IMR-90 (cell line): ENCODE measurements around the gene CMTM5. TPM values are rescaled to one million over a fixed set of nuclear protein-coding genes. Genes with fewer than 3 reads are reported as not detected.

Experiments used
- ATAC-seq: fragments of 200-7000 bp; cut with Tn5 transposase; 2 replicates; pipeline ENCODE4 v1.9.1; 2020; ENCODE audit warnings: low read depth, mild to moderate bottlenecking, moderate library complexity
- BruUV-seq: library from RNA; stranded (reverse); fragments of 400-500 nt; replicated peaks from 2 replicates; lab custom pipeline; 2021; lab: Mats Ljungman, UMichigan
- CTCF ChIA-PET: fragments of 300-600 bp; formaldehyde crosslinking; extraction: SDS; loops from one replicate; lab custom pipeline; 2021; ENCODE audit warnings: antibody characterized with exemption; lab: Yijun Ruan, JAX
- POLR2A ChIA-PET: fragments of 300-600 bp; sonication (Branson Sonifier 250); formaldehyde crosslinking; loops from one replicate; lab custom pipeline; 2022; ENCODE audit warnings: antibody characterized with exemption; ENCODE audit not compliant: unreplicated experiment; lab: Charles Lee
- DNase-seq: peaks from one replicate; pipeline ENCODE4 v3.0.0; 2013
- H2AFZ ChIP-seq: replicated peaks from 2 replicates; pipeline ENCODE3; 2013; ENCODE audit warnings: low read length, mild to moderate bottlenecking; ENCODE audit not compliant: poor library complexity
- H2AK5ac ChIP-seq: 2 replicates; pipeline ENCODE4 v1.6.1; 2013; ENCODE audit warnings: low read depth, low read length, inconsistent platforms
- H2AK9ac ChIP-seq: replicated peaks from 2 replicates; pipeline ENCODE3; 2013; ENCODE audit warnings: mild to moderate bottlenecking, low read depth, low read length, moderate library complexity; ENCODE audit not compliant: poor library complexity
- H2BK120ac ChIP-seq: 2 replicates; pipeline ENCODE4 v1.6.1; 2013; ENCODE audit warnings: low read depth, low read length, inconsistent platforms
- H2BK15ac ChIP-seq: 3 replicates; pipeline ENCODE4 v1.6.1; 2013; ENCODE audit warnings: low read depth, low read length, inconsistent platforms
- H2BK20ac ChIP-seq: 2 replicates; pipeline ENCODE4 v1.6.1; 2013; ENCODE audit warnings: low read depth, mild to moderate bottlenecking, inconsistent platforms, low read length, moderate library complexity
- H2BK5ac ChIP-seq: 2 replicates; pipeline ENCODE4 v1.6.1; 2013; ENCODE audit warnings: mild to moderate bottlenecking, low read depth, low read length, inconsistent platforms; ENCODE audit not compliant: poor library complexity, severe bottlenecking
- H3K14ac ChIP-seq: replicated peaks from 2 replicates; pipeline ENCODE4 v1.6.1; 2013; ENCODE audit warnings: low read depth, low read length, inconsistent platforms
- H3K18ac ChIP-seq: 2 replicates; pipeline ENCODE4 v1.6.1; 2013; ENCODE audit warnings: low read depth, low read length, control low read depth
- H3K23ac ChIP-seq: 2 replicates; pipeline ENCODE4 v1.6.1; 2013; ENCODE audit warnings: low read depth, low read length, inconsistent platforms
- H3K27ac ChIP-seq: 2 replicates; pipeline ENCODE4 v1.5.1; 2013; ENCODE audit warnings: mild to moderate bottlenecking, control low read depth, low read length; ENCODE audit not compliant: insufficient read depth
- H3K27me3 ChIP-seq: 2 replicates; pipeline ENCODE4 v1.6.1; 2013; ENCODE audit warnings: low read length; ENCODE audit not compliant: control insufficient read depth, insufficient read depth
- H3K36me3 ChIP-seq: 2 replicates; pipeline ENCODE4 v1.6.1; 2013; ENCODE audit warnings: low read length, mixed read lengths; ENCODE audit not compliant: control insufficient read depth, insufficient read depth
- H3K4ac ChIP-seq: 2 replicates; pipeline ENCODE4 v1.6.1; 2013; ENCODE audit warnings: low read depth, low read length, inconsistent platforms
- H3K4me1 ChIP-seq: 2 replicates; pipeline ENCODE4 v1.6.1; 2013; ENCODE audit warnings: low read length, mixed read lengths; ENCODE audit not compliant: control insufficient read depth, insufficient read depth
- H3K4me2 ChIP-seq: 2 replicates; pipeline ENCODE4 v1.6.1; 2013; ENCODE audit warnings: low read depth, mild to moderate bottlenecking, control low read depth, low read length, moderate library complexity
- H3K4me3 ChIP-seq: 2 replicates; pipeline ENCODE4 v1.5.1; 2013; ENCODE audit warnings: low read depth, mild to moderate bottlenecking, control low read depth, low read length, moderate library complexity; ENCODE audit not compliant: insufficient read depth
- H3K56ac ChIP-seq: 2 replicates; pipeline ENCODE4 v1.6.1; 2013; ENCODE audit warnings: low read length, inconsistent platforms; ENCODE audit not compliant: insufficient read depth; ENCODE audit errors: extremely low read depth
- H3K79me1 ChIP-seq, 2 experiments: 2 replicates each; pipeline ENCODE4 v1.6.1; 2013; ENCODE audit warnings: low read length in 2 of 2, inconsistent platforms in 1 of 2, low read depth in 1 of 2
- H3K9ac ChIP-seq: 2 replicates; pipeline ENCODE4 v1.6.1; 2013; ENCODE audit warnings: low read depth, low read length, control low read depth
- H3K9me1 ChIP-seq: 2 replicates; pipeline ENCODE4 v1.6.1; 2013; ENCODE audit warnings: low read length, inconsistent platforms; ENCODE audit not compliant: insufficient read depth
- H3K9me3 ChIP-seq: 2 replicates; pipeline ENCODE4 v1.6.1; 2013; ENCODE audit warnings: low read length; ENCODE audit not compliant: control insufficient read depth, insufficient read depth
- H4K20me1 ChIP-seq: 2 replicates; pipeline ENCODE4 v1.6.1; 2013; ENCODE audit warnings: low read length, inconsistent platforms; ENCODE audit not compliant: insufficient read depth
- H4K5ac ChIP-seq: 2 replicates; pipeline ENCODE4 v1.6.1; 2013; ENCODE audit warnings: mild to moderate bottlenecking, low read depth, low read length, control low read depth
- H4K8ac ChIP-seq, 2 experiments: 2 replicates each; pipeline ENCODE4 v1.6.1; 2013; ENCODE audit warnings: low read depth in 2 of 2, low read length in 2 of 2, control low read depth in 1 of 2, inconsistent platforms in 1 of 2
- H4K91ac ChIP-seq: 2 replicates; pipeline ENCODE4 v1.6.1; 2013; ENCODE audit warnings: low read depth, low read length, inconsistent platforms; ENCODE audit not compliant: insufficient read depth
- BHLHE40 ChIP-seq: fragments of 150-350 bp; IDR thresholded peaks from 2 replicates; pipeline ENCODE4 v1.6.1; 2016; ENCODE audit warnings: mild to moderate bottlenecking, low read depth, low read length
- CEBPB ChIP-seq: IDR thresholded peaks from 2 replicates; pipeline ENCODE4 v1.6.1; 2012; ENCODE audit warnings: low read depth, low read length, improper control_type of control experiment
- CHD1 ChIP-seq: IDR thresholded peaks from 2 replicates; pipeline ENCODE4 v1.6.1; 2012; ENCODE audit warnings: low read depth, low read length, improper control_type of control experiment
- FOS ChIP-seq: fragments of 150-350 bp; IDR thresholded peaks from 2 replicates; pipeline ENCODE4 v1.6.1; 2016; ENCODE audit warnings: low read depth, low read length
- MAFK ChIP-seq: IDR thresholded peaks from 2 replicates; pipeline ENCODE4 v1.6.1; 2012; ENCODE audit warnings: low read depth, low read length, improper control_type of control experiment
- MAZ ChIP-seq: IDR thresholded peaks from 2 replicates; pipeline ENCODE4 v1.6.1; 2012; ENCODE audit warnings: low read depth, mild to moderate bottlenecking, low read length, improper control_type of control experiment, moderate library complexity, borderline replicate concordance
- MXI1 ChIP-seq: IDR thresholded peaks from 2 replicates; pipeline ENCODE4 v1.6.1; 2012; ENCODE audit warnings: low read depth, mild to moderate bottlenecking, low read length, moderate library complexity, borderline replicate concordance
- NFE2L2 ChIP-seq: fragments of 150-350 bp; IDR thresholded peaks from 2 replicates; pipeline ENCODE4 v1.6.1; 2016; ENCODE audit warnings: low read depth, mild to moderate bottlenecking, low read length
- RAD21 ChIP-seq: IDR thresholded peaks from 2 replicates; pipeline ENCODE4 v1.6.1; 2012; ENCODE audit warnings: low read length, improper control_type of control experiment
- RCOR1 ChIP-seq: IDR thresholded peaks from 2 replicates; pipeline ENCODE4 v1.6.1; 2012; ENCODE audit warnings: mild to moderate bottlenecking, low read length, improper control_type of control experiment; ENCODE audit not compliant: insufficient replicate concordance
- RFX5 ChIP-seq: IDR thresholded peaks from 2 replicates; pipeline ENCODE4 v1.8.0; 2012; ENCODE audit warnings: low read depth, mild to moderate bottlenecking, low read length, moderate library complexity
- SMC3 ChIP-seq: fragments of 150-350 bp; IDR thresholded peaks from 2 replicates; pipeline ENCODE4 v1.6.1; 2016; ENCODE audit warnings: low read depth, mild to moderate bottlenecking, antibody characterized with exemption, low read length, moderate library complexity
- WGBS, 2 experiments: methylation state at CpG; one replicate each; pipeline versions ENCODE4 v1.1.5 to v1.1.7; 2013; ENCODE audit warnings: missing lambda C conversion rate in 2 of 2; ENCODE audit not compliant: insufficient read length in 1 of 2; ENCODE audit errors: extremely low coverage in 2 of 2; 5-methylcytosine and 5-hydroxymethylcytosine counted together
- dilution Hi-C: fragments of 300-500 bp; cut with HindIII; formaldehyde crosslinking; loops from one replicate; pipeline ENCODE4 v1.14.3; 2018; ENCODE audit warnings: low sequenced_read_pairs; ENCODE audit not compliant: unreplicated experiment
- in situ Hi-C: fragments of 300-500 bp; cut with MboI; formaldehyde crosslinking; loops from 3 replicates; pipeline ENCODE4 v1.14.3; 2019; ENCODE audit warnings: low sequenced_read_pairs, inconsistent platforms, mixed read lengths
- intact Hi-C: fragments of 100-400 bp; cut with micrococcal nuclease; formaldehyde crosslinking; loops from 2 replicates; pipeline ENCODE4 v1.10.0; 2022
- polyA plus RNA-seq, 3 experiments: library from polyadenylated mRNA; depleted of rRNA; stranded (reverse); fragments of >200 nt; gene quantifications; 2 replicates each; pipeline ENCODE4 v1.2.3, GENCODE V29; 2012; ENCODE audit warnings: low replicate concordance in 1 of 3
- total RNA-seq: library from RNA; depleted of rRNA; stranded (reverse); fragments of >200 nt; gene quantifications from 2 replicates; pipeline ENCODE4 v1.2.3, GENCODE V29; 2012
- TF ChIP-seq, protein P1 (sequence below): fragments of 150-350 bp; IDR thresholded peaks from 2 replicates; pipeline ENCODE4 v1.6.1; 2017; ENCODE audit warnings: mild to moderate bottlenecking, antibody characterized with exemption, low read length, low read depth
- TF ChIP-seq, protein P2 (sequence below): conservative IDR thresholded peaks from 2 replicates; pipeline ENCODE4 v1.5.1; 2012; ENCODE audit warnings: mild to moderate bottlenecking, low read depth, low read length, improper control_type of control experiment
- TF ChIP-seq, protein P3 (sequence below): fragments of 150-350 bp; IDR thresholded peaks from 2 replicates; pipeline ENCODE4 v1.6.1; 2016; ENCODE audit warnings: low read depth, mild to moderate bottlenecking, low read length, moderate library complexity, borderline replicate concordance

CMTM5 gene
- total and polyA plus RNA-seq, 2 of the 4 experiments (the other 2 are of a cell fraction), result 0.07 TPM; not detected in 1

DNA sequence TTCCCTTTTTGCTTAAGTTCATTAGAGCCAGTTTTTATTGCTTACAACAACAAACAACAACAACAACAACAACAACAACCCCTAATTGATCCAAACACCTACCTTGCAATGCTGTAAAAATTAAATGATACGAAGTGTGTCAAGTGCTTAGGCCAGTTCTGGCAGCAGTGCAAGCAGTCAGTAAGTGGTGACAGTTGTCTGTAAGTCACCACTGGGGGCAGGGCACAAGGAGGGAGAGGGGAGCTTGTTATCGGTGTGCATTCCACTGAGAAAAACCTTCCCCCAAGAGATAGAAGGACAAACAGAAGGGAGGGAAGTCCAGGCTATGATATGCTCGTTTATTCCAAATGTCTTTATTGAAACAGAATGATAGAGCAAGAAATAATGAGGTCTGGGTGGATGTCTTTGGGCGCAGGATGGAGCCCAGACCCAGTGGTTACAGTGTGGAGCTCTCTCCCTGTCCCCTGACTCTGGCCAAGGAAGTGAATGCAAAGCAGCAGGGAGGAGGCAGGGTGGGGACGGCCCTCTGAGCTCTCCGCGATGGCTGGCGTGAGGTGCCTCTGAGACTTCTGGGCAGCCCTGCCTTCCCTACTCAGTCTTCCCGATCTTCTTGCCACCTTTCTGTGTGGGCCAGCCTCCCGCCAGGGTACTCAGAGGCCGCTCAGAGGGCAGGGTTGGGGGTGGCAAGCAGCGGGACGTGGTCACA lies 30.7 kb upstream of the CMTM5 start:
- H3K4me1 ChIP-seq, result no peaks in the 10 kb centered on the region
- H2AFZ ChIP-seq, result no peak overlapping the region
- H3K9me1 ChIP-seq, result no peaks in the 10 kb centered on the region
- H4K91ac ChIP-seq, result no peak overlapping the region
- no peak overlapping the region for H2BK120ac ChIP-seq
- WGBS, 2 experiments, result 70% methylated on average over 3 of the region's 13 CpGs; no CpG with 5 or more reads in 1 of the 2 experiments
- no peak overlapping the region for H4K8ac ChIP-seq
- no peak overlapping the region for H3K23ac ChIP-seq
- no peaks in the 10 kb centered on the region for H4K20me1 ChIP-seq
- no TSS peak for BruUV-seq
- no peak overlapping the region for H3K56ac ChIP-seq
- no peak overlapping the region for H2AK5ac ChIP-seq
- H2AK9ac ChIP-seq, result no peak overlapping the region
- intact Hi-C loops, result no loop called here
- no peak for TF ChIP-seq RFX5
- TF ChIP-seq CHD1, result no peak
- TF ChIP-seq, protein P1, sequence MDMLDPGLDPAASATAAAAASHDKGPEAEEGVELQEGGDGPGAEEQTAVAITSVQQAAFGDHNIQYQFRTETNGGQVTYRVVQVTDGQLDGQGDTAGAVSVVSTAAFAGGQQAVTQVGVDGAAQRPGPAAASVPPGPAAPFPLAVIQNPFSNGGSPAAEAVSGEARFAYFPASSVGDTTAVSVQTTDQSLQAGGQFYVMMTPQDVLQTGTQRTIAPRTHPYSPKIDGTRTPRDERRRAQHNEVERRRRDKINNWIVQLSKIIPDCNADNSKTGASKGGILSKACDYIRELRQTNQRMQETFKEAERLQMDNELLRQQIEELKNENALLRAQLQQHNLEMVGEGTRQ, result no peak
- TF ChIP-seq, protein P2, sequence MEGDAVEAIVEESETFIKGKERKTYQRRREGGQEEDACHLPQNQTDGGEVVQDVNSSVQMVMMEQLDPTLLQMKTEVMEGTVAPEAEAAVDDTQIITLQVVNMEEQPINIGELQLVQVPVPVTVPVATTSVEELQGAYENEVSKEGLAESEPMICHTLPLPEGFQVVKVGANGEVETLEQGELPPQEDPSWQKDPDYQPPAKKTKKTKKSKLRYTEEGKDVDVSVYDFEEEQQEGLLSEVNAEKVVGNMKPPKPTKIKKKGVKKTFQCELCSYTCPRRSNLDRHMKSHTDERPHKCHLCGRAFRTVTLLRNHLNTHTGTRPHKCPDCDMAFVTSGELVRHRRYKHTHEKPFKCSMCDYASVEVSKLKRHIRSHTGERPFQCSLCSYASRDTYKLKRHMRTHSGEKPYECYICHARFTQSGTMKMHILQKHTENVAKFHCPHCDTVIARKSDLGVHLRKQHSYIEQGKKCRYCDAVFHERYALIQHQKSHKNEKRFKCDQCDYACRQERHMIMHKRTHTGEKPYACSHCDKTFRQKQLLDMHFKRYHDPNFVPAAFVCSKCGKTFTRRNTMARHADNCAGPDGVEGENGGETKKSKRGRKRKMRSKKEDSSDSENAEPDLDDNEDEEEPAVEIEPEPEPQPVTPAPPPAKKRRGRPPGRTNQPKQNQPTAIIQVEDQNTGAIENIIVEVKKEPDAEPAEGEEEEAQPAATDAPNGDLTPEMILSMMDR, result no peak
- no peak for TF ChIP-seq MAFK
- TF ChIP-seq NFE2L2, result no peak
- TF ChIP-seq, protein P3, sequence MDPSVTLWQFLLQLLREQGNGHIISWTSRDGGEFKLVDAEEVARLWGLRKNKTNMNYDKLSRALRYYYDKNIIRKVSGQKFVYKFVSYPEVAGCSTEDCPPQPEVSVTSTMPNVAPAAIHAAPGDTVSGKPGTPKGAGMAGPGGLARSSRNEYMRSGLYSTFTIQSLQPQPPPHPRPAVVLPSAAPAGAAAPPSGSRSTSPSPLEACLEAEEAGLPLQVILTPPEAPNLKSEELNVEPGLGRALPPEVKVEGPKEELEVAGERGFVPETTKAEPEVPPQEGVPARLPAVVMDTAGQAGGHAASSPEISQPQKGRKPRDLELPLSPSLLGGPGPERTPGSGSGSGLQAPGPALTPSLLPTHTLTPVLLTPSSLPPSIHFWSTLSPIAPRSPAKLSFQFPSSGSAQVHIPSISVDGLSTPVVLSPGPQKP, result no peak
- TF ChIP-seq BHLHE40, result no peak
- TF ChIP-seq RAD21, result no peak
- TF ChIP-seq SMC3, result no peak
- no peak for TF ChIP-seq FOS
- TF ChIP-seq RCOR1, result no peak
- TF ChIP-seq MXI1, result no peak
- TF ChIP-seq MAZ, result no peak
- TF ChIP-seq CEBPB, result no peak
- H3K27ac ChIP-seq, result no peak overlapping the region
- H4K5ac ChIP-seq, result no peak overlapping the region
- H3K27me3 ChIP-seq, result peaks cover 2% of the 10 kb centered on the region; the same call in 1 of the 2 replicates
- H3K4me2 ChIP-seq, result no peak overlapping the region
- dilution Hi-C loops, result no loop called here
- peaks cover 10% of the 10 kb centered on the region for H3K36me3 ChIP-seq
- DNase-seq (no peak), ATAC-seq (no peak)
- no peak overlapping the region for H2BK15ac ChIP-seq
- no peak overlapping the region for H3K4ac ChIP-seq
- no peak overlapping the region for H3K9ac ChIP-seq
- CTCF ChIA-PET, result interaction anchor here (1.0 kb wide), 1 partner anchor 24 kb away, joined by 4 read pairs; the partner anchor contains the start of gene PABPN1
- H3K79me1 ChIP-seq, result no peaks in the 10 kb centered on the region; a peak in 1 of 4 replicates
- H2BK20ac ChIP-seq, result no peak overlapping the region
- no peak overlapping the region for H3K14ac ChIP-seq
- no peak overlapping the region for H3K4me3 ChIP-seq
- in situ Hi-C loops, result no loop called here
- POLR2A ChIA-PET, result no interaction called here
- H2BK5ac ChIP-seq, result no peak overlapping the region
- no peaks in the 10 kb centered on the region for H3K9me3 ChIP-seq
- H3K18ac ChIP-seq, result no peak overlapping the region
